22Rv1 (cell line): ENCODE results near the gene ZNF778.

Experiments
- H3K27ac ChIP-seq: fragments of 450-650 bp; 2 replicates; pipeline ENCODE4 v1.5.1; 2017
- ZFX ChIP-seq: fragments of 450-650 bp; IDR thresholded peaks from 2 replicates; pipeline ENCODE4 v1.6.1; 2017; ENCODE audit warnings: antibody characterized with exemption, borderline replicate concordance
- TF ChIP-seq, protein P1 (sequence below): fragments of 450-650 bp; IDR thresholded peaks from 2 replicates; pipeline ENCODE4 v1.5.1; 2017; ENCODE audit warnings: mild to moderate bottlenecking

The ZNF778 gene

DNA sequence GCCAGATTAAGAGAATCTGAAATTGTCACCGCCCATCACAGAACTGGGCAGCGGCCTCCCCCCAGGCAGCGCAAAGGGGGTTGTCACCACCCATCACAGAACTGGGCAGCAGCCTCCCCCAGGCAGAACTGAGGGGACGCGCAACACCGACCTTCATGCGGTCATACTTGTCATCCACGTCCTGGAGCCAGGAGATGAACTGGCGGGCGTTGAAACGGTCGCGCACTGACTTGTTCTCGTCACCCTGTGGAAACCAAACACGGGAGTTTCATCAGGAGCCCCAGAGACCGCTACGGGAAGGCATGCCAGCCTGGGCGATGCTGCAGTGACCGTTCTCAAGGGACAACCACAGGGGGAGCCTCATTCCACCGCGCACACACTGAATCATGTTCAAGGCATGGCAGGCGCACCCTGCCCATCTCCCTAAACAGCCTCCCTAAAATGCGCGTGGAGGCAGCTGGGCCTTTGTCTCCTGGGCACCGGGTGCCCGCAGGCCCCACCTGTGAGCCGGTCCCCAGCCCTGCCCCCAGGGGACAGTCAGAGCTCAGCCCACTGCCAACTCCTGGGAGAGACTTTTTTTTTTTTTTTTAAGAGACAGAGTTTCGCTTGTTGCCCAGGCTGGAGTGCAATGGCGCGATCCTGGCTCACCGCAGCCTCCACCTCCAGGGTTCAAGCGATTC is 53.3 kb downstream of the ZNF778 start:
- H3K27ac ChIP-seq = no peak overlapping the region
- TF ChIP-seq, protein P1, sequence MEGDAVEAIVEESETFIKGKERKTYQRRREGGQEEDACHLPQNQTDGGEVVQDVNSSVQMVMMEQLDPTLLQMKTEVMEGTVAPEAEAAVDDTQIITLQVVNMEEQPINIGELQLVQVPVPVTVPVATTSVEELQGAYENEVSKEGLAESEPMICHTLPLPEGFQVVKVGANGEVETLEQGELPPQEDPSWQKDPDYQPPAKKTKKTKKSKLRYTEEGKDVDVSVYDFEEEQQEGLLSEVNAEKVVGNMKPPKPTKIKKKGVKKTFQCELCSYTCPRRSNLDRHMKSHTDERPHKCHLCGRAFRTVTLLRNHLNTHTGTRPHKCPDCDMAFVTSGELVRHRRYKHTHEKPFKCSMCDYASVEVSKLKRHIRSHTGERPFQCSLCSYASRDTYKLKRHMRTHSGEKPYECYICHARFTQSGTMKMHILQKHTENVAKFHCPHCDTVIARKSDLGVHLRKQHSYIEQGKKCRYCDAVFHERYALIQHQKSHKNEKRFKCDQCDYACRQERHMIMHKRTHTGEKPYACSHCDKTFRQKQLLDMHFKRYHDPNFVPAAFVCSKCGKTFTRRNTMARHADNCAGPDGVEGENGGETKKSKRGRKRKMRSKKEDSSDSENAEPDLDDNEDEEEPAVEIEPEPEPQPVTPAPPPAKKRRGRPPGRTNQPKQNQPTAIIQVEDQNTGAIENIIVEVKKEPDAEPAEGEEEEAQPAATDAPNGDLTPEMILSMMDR = no peak
- TF ChIP-seq ZFX = no peak

DNA sequence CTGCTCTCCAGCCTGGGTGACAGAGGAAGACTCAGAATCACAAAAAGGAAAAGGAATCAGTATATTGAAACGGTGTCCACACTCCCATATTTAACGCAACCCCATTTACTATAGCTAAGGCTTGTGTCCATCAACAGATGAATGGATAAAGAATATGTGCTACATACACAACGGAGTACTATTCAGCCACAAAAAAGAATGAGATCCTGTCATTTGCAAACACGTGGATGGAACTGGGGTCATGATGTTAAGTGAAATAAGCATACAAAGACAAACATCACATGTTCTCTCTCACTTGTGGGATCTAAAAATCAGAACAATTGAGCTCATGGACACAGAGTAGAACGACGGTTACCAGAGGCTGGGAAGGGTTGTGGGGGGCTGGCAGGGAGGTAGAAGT is 55.1 kb downstream of the ZNF778 start:
- no peak overlapping the region for H3K27ac ChIP-seq
- TF ChIP-seq, protein P1 = no peak
- TF ChIP-seq ZFX = no peak

DNA sequence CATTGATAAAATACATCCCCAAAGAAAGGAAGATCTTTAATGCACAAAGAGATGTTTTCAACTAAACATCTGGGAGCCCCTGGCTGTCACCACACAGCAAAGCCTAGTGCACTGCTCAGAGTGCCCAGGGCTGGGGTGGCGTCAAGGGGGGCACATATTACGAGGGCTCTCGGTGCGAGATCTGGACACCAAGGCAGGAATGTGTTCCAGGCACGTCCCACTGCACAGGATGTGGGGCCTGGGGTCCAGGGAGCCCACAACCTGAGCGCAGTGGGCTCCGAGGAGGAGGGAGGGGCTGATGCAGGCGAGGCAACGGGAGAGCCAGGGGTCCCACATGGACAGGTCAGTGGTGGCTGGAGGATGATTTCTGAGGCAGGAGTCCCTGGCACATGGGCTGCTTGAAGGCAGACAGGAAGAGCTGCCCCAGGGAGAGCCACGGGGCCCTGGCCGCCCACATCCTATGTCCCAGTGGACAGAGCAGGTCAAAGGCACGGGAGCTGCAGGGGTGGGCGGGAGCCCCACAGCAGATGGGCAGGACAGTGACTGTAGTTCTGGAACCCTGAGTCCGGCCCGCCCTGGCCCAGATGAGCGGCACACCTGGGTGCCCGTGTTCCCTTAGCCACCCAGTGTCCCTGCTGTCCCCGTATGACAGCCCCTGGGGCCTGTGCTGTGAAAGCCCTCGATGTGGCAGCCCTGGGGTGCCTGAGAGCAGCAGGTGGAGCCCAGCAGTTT is 56.4 kb downstream of the ZNF778 start:
- H3K27ac ChIP-seq = no peak overlapping the region
- no peak for TF ChIP-seq ZFX
- TF ChIP-seq, protein P1 = no peak

DNA sequence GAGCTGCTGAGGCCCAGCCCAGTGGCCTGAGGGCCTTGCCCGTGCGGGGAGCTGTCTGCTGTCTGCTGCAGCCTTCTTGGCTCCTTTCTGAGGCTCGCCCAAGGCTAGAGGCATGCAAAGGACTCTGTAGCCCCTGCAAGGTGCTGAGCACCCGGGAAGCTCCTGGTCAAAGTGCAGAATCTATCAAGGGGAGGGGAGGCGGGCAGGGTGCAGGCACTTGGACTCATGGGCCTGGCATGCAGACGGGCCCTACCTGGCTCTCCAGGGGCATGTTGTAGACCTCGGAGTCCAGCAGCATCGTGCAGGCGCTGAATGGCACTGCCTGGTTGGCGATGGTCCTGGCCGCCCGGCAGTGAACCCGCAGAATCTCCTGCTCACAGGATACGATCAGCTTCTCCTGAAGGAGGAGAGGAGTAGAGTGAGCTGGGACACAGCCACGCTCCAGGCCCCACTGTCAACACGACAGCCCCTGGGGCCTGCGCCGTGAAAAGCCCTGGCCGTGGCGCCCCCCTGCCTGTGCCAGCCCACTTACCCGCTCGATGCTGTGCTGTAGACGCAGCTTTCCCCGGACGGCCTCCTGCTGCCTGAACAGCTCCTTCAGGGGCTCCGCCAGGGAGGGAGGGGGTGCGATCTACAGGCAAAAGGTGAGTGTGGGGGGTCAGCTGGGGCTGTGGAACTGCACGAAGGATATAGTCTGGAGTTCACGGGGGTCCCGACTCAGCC is 57.2 kb downstream of the ZNF778 start:
- no peak overlapping the region for H3K27ac ChIP-seq
- TF ChIP-seq, protein P1 = no peak
- TF ChIP-seq ZFX = no peak

DNA sequence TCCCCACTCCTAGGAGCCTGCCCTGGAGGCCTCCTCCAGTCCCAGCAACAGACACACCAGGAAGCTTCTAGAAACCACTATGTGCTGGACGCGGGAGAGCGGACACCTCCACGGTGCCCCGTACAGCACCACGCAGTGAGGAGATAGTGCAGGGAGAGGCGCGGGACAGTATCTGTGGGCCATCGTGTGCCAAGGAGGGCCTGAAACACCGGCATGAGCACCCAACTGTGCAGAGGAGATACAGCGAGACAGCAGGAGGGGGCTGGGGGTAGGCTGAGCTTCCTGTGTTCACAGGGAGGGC is 57.7 kb downstream of the ZNF778 start:
- no peak overlapping the region for H3K27ac ChIP-seq
- TF ChIP-seq, protein P1 = no peak
- TF ChIP-seq ZFX = no peak

DNA sequence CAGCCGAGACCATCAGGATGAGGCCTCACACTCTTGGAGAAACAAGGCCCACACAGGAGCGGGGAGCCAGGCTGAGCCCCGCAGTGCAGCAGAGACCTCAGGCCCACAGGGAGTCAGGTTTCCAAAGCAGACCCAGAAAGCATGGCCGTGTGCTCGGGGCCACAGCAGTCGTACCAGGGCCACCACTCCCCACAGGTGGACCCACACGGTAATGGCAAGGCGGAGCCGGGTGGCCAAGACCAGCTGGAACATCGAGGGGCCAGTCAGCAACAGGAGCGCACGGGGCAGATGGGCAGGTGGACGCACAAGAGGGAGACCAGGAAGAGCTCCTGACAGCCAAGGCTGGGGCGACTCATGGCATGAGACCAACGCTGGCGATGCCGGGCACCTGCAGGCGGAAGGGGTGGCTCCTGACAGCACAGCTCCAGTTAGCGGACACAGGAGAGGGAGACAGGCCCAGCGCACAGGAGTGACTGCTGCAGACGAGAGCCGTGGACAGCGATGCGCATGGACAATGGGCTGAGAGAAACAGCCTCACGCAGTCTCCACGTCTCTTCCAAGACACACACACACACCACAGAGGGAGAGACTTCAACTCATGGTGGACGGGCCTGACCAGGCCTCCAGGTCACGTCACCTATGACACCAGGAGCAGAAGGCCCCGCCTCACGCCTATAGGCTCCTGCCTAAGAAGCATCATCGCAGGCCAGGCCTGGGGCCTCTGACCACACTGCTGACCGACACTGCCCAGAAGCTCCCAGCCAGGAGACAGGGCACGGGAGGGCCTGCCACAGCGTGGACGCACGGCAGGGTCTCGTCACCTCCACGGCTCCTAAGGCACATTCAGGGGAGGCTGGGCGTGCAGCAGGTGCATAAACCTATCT is 58.6 kb downstream of the ZNF778 start:
- H3K27ac ChIP-seq = no peak overlapping the region
- TF ChIP-seq, protein P1 = no peak
- TF ChIP-seq ZFX = no peak
